ENCODE data around the gene OLFM4.

The OLFM4 gene

GRCh38 chr13:53068585-53069520 lies 40.2 kb downstream of the OLFM4 start:
- no peak for DNase-seq

- DNase-seq, result no peak
Measured at GRCh38 chr13:53069800-53070199, 41.2 kb downstream of the OLFM4 start.

GRCh38 chr13:53073711-53074110 lies 45.1 kb downstream of the OLFM4 start:
- no peak for DNase-seq

DNA sequence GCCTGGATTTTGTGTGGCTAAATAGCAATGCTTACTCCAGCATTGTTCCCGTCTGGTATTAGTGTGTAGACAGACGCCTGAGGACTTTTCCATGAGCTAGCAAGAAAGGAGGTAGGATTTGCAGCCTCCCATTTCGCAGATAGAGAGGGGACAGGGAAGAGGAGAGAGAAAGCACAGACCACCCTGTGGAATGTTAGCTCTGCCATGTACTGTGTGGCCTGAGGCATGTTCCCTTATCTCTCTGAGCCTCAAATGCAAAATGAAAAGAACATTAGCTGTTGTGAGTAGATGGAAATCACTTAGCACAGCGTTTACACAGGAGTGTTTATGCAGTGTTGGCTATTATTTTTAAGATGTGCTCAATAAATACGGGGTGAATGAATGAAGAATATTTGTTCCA lies 45.5 kb downstream of the OLFM4 start:
- DNase-seq, result no peak

- DNase-seq, result no peak
Measured at GRCh38 chr13:53075356-53076041, 46.9 kb downstream of the OLFM4 start.

DNA sequence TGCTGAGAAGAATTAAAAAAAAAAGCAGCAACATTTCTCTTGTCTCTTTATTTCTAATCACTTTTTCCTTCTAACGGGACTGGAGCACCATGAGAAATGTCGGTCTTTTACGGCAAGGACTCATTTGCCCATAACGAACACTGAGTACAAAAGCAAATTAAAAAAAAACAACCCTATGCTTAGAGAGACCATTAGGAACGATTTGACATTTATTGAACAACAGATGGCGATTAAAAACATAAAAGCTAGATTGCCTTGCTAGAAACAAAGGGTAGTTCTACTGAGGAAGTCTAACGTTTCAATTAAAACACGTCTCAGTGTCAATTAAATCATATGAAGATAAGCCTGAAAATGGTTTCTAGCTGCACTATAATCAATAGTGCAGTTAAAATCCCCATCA lies 51.1 kb downstream of the OLFM4 start:
- DNase-seq, result no peak

GRCh38 chr13:53088871-53089270 lies 60.3 kb downstream of the OLFM4 start:
- no peak for DNase-seq

DNA sequence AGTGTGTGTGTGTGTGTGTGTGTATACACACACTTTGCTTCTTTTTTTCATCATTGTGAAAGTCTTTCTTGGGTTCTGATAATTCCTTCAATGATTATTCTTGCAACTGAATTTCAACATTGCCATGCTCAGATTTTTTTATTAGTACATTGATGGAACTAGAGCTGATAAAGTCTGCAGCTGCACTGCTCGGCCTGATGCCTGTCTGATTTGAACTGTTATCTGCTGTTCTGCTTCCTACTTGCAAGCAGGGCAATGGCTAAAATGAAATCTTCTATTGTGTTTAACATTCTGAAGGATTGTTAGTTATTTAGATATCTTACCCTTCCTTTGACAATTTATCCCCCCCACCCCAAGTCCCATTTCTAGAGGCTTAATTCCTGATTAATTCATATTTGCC lies 61.3 kb downstream of the OLFM4 start:
- DNase-seq, result no peak

GRCh38 chr13:53090461-53090860 lies 61.8 kb downstream of the OLFM4 start:
- no peak for DNase-seq

DNA sequence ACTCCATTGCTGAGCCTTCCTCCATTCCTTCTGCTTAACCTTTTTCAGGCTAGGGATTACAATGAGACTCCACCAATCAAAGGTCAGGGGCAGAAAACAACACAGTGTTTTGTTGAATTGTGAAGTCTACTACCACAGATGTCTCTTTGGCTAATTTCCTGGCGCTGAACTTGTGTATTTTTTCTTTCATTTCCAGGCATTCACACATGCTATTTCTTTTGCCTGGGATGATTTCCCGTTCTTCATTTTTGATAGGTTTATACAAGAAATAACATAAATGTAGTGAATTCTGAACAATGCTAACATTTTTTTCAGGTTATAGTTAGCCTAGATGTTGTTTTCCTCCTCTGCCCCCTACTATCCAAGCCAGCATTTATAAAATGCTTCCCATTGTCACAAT lies 64.3 kb downstream of the OLFM4 start:
- no peak for DNase-seq

- DNase-seq, result no peak
Measured at GRCh38 chr13:53098455-53098854, 69.8 kb downstream of the OLFM4 start.

GRCh38 chr13:53100394-53101063 lies 71.9 kb downstream of the OLFM4 start:
- DNase-seq, result no peak

All from CD4-positive, alpha-beta T cell treated with Interleukin-4 for 1 hour (primary cell).